NCI-H1694 (cell line): ENCODE measurements around the gene CDC6.
A peak's percentile ranks its signal among the peaks of the same experiment; 100 is the strongest.

Experiments used
- DNase-seq: peaks from one replicate; lab custom pipeline; 2025; lab: John Stamatoyannopoulos, UW

CDC6 gene

DNA sequence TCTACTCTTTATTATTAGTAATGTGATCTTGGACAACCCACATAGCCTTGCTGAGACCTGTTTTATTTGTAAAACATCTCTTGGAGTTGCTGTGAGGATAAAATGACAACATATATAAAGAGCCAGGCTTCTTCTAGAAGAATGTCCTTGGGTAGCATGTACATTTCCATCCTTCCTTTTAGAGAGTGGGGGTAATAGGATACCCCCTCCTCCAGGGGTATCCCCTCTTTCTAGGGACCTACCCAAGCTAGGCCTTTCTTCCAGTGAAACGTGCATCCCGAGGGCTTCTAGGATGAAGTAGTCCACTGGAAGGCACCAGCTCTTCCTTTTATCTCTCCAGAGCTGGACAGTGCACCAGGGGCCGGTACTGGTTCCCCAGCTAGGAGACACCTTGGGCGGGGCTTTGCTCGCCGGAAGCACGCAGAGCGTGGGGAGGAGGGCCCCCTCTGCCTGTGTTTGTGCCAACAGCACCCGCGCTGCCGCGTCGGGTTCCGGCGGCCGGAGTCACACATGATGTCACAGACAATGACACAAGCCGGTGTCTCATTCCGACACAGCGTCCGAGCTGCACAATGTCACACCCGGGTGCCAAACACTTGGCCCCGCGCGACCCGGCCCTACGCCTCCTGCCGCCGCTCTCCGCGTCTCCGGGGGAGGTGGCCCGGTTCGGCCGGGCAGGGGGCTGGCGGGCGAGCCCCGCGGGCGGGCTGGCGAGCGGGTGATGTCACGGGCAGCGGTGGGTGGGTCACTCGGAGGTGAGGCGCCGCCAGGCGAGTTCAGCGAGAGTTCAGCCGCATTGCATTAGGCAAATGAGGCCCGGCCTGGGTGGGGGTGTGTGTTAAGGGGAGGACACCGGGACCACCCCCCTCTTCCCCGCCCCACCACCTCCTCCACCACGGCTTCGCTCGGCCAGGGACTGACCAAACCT is 53.5 kb downstream of the CDC6 start:
- no peak for DNase-seq

DNA sequence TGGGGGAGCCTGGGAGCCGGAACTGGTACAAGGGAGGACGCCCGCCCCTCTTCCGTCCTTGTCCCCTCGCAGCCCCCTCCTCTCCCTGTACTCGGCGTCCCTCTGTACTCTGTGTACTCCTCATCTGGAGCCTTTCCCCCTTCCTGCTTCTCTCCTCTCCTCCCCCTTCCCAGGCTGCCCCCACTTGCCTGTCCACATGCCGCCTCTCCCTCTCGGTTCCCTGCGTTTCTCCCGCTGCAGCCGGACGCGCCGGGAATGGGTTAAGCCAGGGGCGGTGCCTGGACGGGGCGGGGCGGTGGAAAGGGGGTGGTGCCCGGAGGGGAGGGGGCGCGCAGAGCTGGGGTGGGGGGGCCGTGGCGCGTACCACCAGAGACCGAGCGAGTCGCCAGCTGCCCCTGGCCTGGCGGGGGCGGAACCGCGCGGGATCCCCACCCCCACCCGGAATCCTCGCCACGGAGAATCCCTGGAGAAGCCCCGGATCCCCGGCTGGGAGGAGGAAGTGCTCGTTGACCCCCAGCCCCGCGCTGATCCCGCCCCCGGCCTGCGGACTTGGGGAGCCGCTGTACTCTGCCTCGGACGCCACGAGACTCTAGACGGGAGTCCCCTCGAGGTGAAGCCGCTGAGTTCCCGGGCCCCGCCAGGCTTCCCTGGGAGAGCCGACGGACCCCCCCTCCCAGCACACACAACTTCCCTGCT is 54.3 kb downstream of the CDC6 start:
- no peak for DNase-seq

DNA sequence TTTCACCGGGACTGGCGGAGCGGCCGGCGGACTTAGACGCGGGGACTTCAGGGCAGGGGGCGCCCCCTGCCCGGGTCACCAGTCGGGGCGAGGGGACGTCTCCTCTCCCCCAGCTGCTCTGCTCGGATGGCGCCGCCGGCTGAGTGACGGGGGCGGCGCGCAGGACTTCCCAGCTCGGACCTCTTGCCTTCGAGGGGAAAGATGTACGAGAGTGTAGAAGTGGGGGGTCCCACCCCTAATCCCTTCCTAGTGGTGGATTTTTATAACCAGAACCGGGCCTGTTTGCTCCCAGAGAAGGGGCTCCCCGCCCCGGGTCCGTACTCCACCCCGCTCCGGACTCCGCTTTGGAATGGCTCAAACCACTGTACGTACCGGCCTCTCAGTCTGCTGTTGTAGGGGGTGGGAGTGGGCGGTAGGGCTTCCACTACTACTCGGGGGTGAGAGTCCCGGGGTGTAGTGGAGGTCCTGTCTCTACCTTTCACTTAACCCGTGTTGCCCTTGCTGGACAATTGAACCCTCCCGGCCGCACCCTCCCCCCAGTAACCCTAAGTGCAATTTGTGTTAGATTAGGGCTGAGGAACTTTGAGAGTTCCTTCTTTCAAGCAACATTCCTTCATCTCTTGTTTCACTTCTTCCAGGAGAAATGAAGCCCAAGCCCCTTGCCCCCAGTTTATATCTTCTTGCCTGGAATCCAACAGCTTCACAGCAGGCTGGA is 55.0 kb downstream of the CDC6 start:
- DNase-seq = no peak

DNA sequence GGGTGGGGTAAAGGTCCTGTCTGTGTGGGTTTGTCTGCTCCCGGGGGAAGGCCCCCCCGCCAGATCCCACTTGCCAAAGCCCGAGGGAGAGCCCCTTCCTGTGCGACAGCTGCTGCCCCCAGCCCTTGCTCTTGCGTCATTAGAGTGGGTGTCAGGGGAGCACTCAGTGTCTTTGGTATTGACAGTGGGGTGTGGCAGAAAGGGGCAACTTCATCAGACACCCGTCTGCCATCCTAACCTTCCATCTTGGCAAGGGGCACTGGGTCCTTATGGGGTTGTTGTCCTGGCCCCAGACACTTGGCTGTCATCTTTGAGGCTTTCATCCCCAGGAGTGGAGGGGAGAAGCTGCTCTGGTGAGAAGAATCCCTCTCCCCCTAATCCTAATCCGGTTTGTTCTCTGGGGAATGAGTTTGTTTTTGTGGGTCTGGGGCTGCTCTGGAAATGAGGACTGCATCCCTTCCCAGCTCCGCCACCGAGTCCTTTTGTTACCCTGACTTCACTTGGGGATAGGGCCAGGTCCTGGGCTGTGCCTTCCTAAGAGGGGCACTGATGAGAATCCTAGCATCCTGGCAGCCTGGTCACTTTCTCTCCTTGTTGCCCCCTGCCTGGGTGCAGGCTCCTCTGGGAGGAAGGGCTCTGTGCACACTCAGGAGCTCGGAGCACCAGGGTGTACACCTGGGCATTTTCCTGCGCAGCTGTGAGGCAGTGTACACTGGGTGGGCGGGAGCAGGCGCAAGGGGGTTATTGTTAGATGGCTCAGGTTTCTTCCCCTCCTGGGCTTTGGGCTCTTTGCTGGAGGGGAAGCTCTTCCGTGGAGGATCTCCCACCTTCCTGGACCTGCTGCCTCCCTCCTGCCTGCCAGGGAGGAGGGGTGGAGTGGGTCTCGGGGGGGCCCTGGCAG is 55.8 kb downstream of the CDC6 start:
- DNase-seq = no peak

DNA sequence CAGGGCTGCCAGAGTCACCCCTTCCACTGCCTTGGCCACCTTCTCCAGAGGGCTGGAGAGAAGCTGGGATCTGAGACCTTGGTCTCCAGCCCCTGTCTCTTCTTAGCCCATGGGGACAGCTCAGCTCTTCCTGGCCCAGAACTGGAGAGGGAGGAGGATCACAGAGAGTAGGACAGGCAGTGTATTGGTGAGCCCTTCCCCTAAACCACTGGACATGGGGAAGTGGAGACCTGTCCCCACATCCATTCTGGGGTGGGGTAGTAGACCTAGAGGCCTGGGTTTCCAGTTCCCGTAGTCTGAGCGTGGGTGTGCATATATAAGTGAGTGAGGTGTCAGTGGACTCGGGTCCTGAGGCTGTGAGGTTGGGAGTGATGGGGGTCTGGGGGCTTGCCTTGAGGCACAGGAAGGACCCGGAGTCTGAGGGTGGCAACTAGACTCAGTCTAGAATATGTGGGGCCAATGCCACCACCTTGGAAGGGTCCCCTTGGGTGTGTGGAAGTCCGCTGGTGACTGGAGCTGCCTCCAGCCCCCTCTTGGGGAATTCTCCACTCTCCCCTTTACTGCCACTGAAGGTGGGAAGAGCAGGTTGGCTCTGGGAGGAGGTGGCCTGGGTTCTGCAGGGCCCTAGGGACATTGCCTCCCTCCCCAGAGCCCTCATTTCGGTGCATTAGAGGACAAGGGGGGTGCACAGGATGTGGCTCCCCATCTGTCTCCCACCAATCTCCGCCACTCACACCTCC is 56.9 kb downstream of the CDC6 start:
- no peak for DNase-seq

DNA sequence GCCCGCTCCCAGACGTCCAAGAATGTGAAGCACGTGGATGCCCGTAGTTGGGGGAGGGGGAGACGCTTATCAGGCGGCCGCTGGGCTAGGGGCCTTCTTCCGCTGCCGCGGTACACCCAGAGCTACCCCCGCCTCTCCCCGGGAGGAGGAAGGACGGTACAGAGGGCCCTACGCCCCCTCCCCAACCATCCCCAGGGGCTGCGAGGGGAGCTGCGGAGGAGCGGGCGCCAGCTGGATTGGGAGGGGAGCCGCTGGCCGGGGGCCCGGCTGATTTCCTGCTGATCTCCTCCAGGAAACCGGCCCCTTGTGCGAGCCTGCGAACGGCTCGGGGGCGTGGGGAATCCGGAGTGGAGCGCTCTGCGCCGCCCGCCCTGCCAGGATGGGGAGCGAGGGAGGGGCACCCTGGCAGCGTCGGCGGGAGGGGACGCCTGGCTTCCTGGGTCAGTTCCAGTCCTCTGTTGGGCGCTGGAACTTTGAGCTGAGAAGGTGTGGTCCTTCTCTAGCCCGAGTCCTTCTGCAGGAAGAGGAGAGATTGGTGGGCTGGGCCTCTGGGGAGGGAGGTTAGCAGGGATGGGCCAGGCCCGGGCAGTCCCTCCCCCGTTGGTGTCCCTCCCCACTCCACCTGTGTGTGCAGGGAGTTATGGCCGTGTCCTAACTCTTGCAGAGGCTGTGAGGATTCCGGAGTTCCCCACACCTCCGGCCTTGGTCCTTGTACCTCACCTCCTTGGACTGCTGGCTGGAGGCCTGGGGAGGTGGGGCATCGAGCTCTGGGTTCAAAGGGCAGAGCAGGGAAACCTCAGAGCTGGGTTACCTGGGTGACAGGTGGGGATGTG is 57.7 kb downstream of the CDC6 start:
- no peak for DNase-seq

DNA sequence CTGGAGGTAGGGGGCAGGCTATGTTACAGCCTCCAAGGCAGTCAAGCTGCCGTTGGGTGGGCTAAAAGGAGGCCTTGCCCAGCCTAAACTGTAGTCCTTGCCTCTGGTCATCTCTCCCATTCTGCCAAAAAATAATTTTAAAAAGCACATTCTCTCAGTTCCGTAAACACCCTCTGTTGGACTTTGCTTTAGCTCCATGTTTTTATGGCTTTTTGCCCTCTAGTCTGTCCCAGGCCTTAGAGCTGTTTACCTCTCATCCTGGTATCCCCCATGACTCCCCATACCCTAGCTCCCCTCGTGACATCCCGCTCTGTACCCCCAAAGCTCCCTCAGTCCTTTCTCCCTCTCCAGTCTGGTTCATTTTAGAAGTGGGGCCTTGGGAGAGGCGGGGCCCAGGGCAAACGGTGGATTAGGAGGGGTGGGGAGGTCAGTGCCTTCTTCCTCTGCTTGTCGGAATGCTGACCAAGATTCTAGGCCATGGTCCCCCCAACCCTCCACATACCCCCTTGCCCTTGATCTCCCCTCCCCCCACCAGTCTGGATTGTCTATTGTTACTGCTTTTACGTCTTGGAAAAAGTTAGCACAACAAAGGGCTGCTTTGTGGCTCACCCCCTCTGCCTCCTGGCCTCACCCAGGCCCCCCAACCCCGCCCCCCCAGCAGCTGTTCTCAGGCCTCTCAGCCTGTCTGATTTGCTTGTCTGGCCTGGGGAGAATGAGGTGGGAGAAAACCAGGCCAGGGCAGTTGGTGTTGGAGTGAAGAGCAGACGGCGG is 58.5 kb downstream of the CDC6 start:
- no peak for DNase-seq

DNA sequence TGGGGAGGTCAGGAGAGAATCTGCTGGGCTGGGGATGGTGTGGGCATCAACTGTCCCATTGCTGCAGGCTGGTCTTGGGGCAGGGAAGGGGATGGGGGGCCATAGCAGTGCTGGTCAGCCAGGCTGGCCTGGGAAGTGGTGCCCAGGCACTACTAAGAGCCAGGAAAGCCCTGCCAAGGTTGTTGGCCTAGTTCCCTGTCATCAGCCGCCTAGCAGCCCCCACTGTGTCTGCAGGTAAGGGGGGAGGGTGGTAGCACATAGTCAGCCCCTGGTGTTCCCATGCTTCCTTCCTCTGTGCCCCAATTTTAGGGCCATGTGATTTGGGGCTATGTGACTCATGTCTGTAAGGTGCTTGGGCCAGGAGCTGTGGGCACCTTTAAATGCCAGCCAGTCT is 59.1 kb downstream of the CDC6 start:
- DNase-seq = no peak

DNA sequence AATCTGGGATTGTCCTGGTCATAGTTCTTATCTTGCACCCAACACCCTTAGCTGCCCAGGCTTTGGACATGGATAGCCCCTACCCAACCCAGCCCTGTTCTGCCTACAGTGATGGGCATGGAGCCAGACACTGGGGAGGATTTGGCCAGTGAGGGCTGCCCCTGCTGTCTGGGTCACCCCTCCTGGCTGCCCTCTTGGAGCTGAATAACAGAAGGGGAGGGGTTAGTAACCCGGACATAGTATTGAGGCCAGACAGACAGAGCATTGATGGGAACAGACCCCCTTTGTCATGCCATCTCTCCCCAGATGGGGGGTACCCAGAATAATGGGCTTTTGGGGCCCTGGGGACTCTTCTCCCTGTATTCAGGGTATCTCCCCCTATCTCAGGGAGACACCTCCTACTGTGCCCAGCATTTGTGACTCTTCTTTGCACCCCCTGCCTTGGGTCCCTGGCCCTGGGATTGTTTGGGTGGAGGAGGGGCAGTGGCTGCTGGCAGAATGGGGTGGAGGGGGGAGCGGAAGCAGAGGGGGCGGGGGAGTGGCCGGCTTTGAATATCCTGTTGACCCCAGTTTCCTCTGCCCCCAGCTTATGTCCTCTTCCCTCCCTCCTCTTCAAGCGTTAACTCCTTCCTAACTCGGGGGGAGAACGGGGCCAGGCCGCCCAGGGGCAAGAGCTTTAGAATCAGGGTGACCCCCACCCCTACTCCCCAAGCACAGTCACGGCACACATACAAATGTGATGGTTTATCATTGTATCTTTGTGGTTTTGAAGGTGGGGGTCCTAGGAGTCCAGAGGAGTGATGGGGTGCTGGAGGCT is 59.8 kb downstream of the CDC6 start:
- DNase-seq = no peak

DNA sequence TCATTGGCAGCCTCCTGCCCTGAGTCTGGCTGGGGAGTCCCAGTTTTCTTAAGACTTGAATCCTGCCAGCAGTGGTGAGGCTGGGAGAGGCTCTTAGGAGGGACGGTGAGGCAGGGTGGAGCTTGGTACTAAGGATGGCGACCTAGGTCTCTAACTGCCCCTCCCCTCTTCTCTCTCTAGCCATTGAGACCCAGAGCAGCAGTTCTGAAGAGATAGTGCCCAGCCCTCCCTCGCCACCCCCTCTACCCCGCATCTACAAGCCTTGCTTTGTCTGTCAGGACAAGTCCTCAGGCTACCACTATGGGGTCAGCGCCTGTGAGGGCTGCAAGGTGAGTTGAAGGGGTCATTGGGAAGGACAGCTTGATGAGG is 60.4 kb downstream of the CDC6 start:
- no peak for DNase-seq

DNA sequence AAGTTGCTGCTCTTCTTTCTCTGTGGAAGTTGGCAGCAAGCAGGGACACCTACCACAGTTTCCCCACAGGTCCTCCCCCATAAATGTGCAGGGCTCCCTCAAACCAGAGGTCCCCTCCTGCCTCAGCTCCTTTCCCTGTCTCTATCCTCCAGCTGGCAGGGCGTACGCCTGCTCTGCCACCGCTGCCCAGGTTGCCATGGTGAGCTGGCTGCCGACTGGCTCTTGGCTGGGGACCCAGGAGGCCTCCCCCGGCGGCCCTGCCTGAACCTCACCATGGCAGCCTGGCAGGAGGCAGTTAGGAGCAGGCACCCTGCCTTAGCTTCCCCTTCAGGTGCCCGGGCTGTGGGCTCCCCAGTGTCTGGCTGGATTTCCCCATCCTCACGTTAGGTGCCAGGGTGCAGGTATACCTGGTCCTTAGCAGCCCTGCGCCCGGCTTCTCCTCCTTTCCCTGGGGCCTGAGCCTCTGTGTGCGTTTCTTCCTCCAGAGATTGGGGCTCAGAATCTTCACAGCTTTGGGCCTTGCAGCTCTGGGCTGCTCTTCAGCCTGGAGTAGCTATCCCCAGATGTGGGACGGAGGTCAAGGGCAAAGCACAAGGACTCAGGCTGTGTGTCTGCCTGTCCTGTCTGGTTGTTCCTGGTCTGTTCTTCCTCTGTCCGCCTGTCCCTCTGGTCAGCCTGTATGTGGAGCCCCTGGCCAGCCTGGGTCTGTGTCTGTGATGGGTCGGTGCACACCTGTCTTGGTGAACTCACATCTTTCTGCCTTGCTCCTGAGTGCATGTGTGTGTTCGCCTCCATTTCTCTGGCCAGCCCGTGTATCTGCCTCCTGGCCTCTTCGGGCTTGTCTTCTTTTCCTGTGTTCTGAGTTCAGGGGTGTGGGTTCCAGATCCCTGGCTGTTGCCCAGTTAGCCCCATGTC is 61.1 kb downstream of the CDC6 start:
- DNase-seq = peak; percentile 74

DNA sequence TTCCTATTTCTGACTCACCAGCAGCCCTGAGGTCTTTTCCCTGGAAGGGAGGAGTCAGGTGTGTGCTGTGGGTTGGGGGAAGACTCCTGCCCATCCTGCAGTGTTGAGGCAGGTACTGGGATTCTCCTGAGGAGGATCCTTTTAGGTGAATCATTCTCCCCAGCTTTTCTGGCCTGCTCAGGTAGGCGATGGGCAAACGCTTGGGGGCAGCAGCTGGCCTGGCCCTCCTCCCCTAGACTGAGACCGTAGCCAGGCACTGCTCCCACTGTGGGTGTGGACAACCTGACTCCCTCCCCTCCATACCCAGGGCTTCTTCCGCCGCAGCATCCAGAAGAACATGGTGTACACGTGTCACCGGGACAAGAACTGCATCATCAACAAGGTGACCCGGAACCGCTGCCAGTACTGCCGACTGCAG is 61.8 kb downstream of the CDC6 start:
- DNase-seq = no peak

DNA sequence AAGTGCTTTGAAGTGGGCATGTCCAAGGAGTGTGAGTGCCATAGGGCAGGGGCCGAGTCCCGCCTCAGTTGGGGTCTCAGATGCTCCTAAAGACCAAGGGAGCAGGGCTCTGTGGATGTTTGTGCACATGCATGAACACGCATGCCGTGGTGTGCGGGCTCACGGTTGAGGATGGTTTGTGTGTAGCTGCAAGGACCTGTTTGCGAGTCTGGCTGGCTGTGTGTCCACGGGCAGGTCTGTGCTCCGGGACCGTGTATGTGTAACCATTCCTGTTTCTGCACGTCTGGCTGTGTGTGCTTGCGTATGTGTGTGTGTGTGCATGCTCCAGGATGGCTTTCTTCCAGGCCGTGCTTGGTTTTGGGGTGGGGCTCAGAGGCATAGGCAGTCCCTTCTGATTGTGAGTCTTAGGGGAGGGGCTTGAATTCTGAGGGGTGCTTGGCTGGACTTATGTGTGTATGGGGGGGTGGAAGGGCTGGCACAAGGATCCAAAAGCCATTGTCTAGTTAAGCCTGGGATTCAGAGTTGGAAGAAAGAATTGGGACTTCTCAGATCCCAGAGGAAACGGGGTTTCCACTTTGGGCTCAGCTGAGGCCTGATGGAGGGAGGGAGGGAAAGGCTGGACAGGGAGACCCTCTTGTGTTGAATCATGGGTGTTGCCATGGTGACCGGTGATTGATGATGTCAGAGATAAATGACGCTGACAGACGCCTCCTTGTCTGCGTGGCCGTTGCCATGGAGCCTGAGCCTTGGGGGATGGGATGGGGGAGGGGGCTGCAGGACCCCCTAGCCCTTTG is 62.4 kb downstream of the CDC6 start:
- peak; percentile 25 for DNase-seq

DNA sequence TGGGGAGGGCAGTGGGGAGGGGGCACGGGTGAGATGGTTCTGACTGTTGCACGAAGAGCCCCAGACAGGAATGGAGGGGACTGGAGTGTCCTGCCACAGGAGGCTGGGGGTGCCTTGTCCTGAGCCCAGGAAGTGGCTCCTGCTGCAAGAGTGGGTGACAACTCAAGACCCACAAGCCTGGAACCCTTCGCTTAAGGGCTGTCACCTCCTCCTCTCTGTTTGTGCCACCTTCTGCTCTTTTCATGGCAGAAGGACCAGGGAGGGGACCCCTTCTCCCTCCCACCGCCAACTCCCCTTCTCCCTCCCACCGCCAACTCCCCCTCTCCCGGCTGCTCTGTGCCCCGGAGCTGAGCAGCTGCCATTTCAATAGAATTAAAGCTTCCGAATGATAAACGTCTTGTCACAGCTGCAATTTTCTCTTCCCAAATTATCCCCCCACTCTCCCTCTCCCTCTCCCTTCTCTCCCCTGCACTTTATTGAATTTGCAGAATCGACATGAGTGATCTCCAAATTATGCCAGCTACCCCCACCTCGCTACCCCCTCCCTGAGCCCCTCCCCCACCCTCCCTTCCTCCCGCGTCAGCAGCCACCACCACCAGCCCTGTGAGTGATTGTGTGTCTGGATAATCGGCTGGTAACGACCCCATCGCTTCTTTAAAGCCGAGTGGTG is 63.1 kb downstream of the CDC6 start:
- DNase-seq = peak; percentile 31

DNA sequence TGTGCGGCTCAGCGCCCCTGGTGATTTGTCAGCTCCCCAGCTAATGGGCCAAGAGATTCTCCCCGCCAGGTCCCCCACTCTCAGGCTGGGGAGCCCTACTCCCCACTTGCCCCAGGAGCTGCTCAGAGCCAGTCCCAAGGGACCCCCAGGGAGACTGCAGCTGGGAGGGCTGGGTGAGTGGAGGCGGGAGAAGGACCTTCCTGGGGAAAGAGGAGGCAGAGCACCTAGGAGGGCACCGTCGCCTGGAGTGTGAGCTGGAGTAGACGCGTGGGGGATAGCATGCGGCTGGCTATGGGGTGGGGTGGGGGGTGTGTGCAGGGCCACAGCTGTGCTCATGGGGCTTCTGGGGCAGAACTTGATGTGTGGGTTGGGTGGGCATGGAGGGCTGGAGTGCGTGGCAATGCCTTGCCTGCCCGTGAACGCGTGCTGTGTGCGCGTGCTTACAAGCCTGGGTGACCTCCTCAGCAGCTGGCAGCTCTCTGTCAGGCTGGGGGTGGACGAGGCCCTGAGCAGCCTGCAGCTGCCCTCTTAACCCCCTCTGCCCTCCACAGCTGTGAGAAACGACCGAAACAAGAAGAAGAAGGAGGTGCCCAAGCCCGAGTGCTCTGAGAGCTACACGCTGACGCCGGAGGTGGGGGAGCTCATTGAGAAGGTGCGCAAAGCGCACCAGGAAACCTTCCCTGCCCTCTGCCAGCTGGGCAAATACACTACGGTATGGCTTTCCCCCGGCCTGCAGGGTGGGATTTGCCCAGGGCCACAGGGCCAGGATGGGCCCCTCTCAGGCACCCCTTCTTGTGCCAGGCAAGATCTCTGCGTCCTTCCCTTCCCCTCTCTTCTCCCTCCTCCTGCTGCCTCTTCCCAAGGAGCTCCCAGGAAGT is 63.9 kb downstream of the CDC6 start:
- no peak for DNase-seq
